Measurements from ENCODE around the gene FAR2.
A peak's percentile ranks its signal among the peaks of the same experiment; 100 is the strongest.

Gene FAR2

GRCh38 chr12:29207120-29207519 is 58.0 kb downstream of the FAR2 start:
- FAIRE-seq, result no peak

GRCh38 chr12:29208060-29208459 is 59.0 kb downstream of the FAR2 start:
- no peak for FAIRE-seq

DNA sequence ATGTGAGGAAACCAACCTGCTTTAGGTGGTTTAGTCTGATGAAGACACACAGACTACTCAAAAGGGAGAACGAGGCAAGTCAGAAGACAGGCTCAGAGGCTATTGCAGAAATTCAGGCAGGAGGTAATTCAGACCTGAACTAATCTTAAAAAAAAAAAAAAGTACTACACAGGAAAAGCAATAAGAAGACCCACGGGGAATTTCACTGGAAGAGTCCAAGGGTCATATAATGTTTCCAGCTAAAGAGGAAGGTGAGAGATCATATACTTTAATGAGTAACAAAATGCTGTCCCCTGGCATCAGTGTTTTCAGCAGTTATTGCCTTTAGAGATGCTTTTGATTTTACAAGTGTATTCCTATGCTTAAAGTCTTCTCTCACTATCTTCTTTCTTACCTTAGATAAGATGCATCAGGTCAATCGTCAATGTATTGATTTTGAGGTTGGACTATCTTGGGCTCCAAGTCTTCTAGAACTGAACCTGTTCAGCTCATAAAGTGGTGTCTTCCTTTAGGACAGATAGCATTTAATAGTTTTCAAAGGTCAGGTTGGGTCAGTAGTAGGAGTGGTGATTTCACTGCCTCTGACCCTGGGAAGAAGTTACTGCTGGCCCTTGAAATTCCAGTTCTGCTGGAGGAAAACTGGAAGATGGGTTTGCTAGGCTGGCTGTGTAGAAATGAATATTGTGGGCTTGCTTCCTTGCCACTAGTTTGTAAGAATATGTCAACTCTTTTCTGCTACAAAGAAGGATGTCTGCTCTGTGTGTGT is 60.0 kb downstream of the FAR2 start:
- no peak for FAIRE-seq

DNA sequence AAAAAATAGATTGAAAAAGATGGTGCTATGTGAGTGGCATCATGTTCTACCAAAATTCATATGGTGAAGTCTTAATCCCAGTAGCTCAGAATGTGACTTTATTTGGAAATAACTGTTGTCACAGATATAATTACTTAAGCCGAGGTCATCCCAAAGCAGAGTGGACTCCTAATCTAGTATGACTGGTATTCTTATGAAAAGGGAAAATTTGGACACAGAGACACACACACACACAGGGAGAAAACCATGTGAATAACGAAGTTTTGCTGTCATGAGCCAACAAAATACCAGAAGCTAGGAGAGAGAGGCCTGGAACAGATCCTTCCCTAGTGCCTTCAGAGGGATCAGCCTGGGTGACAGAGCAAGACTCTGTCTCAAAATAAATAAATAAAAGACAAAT is 62.6 kb downstream of the FAR2 start:
- FAIRE-seq, result no peak

- no peak for FAIRE-seq
Observed at GRCh38 chr12:29212682-29213403, 63.8 kb downstream of the FAR2 start.

DNA sequence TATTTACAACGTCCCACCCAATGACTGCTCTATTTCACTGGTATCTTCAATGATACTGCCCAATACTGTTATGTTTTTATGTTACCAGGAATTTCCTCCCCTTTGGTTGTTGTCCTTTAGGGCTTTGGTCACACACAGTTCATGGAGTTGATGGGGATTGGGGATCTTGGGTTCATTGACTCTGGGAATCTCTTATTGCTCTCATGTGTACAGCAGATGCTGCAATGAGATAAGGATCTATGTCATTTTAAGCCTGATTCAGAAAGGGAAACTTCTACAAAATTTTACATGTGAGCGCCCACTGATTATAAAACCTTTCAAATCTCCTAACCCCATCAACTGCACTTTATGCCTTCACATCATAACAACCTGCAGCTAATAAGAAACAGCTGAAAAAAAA is 67.2 kb downstream of the FAR2 start:
- peak; percentile 90 for FAIRE-seq

- no peak for FAIRE-seq
Observed at GRCh38 chr12:29216797-29217575, 67.9 kb downstream of the FAR2 start.

GRCh38 chr12:29220632-29221336 is 71.7 kb downstream of the FAR2 start:
- FAIRE-seq, result no peak

- FAIRE-seq, result no peak
Observed at GRCh38 chr12:29222200-29222599, 73.1 kb downstream of the FAR2 start.

DNA sequence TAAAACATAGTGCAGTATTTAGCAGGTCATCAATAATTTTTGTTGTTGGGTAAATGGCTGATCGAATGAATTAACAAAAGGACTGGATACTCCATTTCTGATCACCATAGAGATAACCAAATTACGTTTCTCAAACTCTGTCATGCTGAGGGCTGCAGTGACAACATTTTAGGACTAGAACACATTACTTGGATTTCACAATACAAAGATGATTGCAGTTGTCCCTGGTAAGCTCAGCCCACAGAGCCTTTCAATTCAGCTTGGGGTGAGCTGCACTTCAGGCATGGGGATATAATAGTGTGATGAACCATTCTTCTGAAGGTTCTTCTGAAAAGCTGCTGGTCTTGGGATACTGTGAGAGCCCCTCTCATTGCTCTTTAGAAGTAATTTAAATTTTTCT is 74.3 kb downstream of the FAR2 start:
- FAIRE-seq, result no peak

- no peak for FAIRE-seq
Observed at GRCh38 chr12:29223956-29224543, 75.0 kb downstream of the FAR2 start.

DNA sequence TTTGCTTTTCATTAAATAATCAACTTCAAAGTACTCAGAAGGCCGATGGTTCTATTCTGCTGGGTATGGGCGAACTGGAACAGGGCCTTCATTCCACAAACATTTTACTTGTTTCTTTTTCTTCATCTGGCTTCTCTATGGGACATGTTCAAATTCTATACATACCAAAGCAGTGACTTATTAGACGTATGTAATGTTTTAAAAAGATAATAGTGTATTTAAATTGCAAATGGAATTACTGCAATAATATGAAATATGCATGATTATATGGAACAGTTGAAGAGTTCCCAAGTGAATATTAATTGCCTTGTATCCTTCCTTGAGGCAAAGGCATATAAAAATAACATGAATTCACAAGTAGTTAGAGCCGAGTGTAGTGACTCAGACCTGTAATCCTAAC is 75.5 kb downstream of the FAR2 start:
- FAIRE-seq, result no peak

- no peak for FAIRE-seq
Observed at GRCh38 chr12:29225834-29226233, 76.8 kb downstream of the FAR2 start.

DNA sequence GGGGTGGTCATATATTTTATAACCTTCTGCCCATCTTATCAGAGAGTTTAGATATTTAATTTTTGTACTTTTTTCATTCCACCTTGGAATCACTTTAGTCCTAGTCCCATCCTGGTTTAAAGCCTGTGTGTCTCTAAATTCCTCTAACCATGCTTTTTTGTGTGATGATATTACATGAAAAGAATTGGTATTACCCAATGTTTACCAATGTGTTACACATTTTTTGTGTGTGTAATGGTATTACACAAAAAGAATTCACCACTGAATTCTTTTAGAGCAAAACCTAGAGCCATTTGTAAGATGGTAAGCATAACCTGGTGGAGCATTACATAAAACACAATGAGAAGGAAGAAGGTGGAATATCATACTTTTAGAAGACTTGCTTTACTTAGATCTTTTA is 77.5 kb downstream of the FAR2 start:
- FAIRE-seq, result no peak

- no peak for FAIRE-seq
Observed at GRCh38 chr12:29228474-29229157, 79.5 kb downstream of the FAR2 start.

DNA sequence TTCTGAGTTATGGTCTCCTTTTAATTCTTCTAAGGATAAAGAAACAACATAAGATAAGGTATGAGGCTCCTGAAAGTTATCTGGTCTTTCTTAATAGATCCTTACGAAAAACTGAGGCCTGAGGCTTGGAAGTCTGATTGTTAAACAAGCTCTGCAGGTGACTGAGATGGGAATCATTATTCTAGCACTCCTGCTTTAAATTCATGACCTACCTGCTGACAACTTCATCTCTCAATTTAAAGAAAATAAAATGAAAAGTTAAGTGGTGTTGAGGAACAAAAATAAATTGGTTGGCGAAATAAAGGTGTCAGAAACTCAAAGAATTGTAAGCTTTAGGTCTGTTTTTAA is 80.1 kb downstream of the FAR2 start:
- no peak for FAIRE-seq

GRCh38 chr12:29229937-29230336 is 80.9 kb downstream of the FAR2 start:
- no peak for FAIRE-seq

- no peak for FAIRE-seq
Observed at GRCh38 chr12:29230800-29231560, 81.9 kb downstream of the FAR2 start.

- no peak for FAIRE-seq
Observed at GRCh38 chr12:29232086-29232485, 83.0 kb downstream of the FAR2 start.

GRCh38 chr12:29234552-29234951 is 85.5 kb downstream of the FAR2 start:
- FAIRE-seq, result no peak

GRCh38 chr12:29234965-29235626 is 86.0 kb downstream of the FAR2 start:
- FAIRE-seq, result no peak
